Activated T-cell treated with anti-CD3 and anti-CD28 coated beads, Interleukin-2, amount 50 U/mL, for 24 hours (primary cell): ENCODE results near the gene ZNF79.

ENCODE experiments used
- DNase-seq: peaks from one replicate; pipeline ENCODE4 v3.0.0-alpha.2; 2020
- H3K27ac Mint-ChIP-seq: 2 replicates; pipeline ENCODE4 v1.8.0; 2020; ENCODE audit warnings: mild to moderate bottlenecking, mixed read lengths
- H3K27me3 Mint-ChIP-seq: 2 replicates; pipeline ENCODE4 v1.8.0; 2020; ENCODE audit warnings: mixed read lengths
- H3K36me3 Mint-ChIP-seq: 2 replicates; pipeline ENCODE4 v1.8.0; 2020; ENCODE audit warnings: low read depth, mixed read lengths
- H3K4me1 Mint-ChIP-seq: 2 replicates; pipeline ENCODE4 v1.8.0; 2020; ENCODE audit warnings: low read depth, mixed read lengths
- H3K4me3 Mint-ChIP-seq: 2 replicates; pipeline ENCODE4 v1.8.0; 2020; ENCODE audit warnings: mild to moderate bottlenecking, moderate library complexity, mixed read lengths
- H3K9me3 Mint-ChIP-seq: 2 replicates; pipeline ENCODE4 v1.8.0; 2020; ENCODE audit warnings: mixed read lengths

ZNF79 gene

DNA sequence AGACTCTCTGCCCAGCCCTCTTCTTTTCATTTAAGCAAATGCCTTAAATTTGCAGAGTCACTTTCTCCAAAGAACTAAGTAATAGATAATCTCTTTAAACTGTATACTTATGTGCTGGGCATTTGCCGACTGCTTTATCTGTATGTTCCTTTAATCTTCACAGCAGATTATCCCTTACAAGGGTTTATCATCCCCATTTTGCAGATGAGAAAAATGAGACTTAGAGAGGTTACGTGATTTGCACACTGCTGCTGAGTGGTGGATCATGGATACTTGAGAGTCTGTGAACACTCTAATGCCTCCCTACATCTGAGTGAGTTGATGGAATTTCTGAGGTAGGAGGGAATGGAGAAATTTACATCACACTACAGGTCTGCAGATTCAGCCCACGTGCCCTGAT, 4.2 kb downstream of the ZNF79 start:
- no peak for DNase-seq
- Mint-ChIP-seq H3K9me3 (no peaks in the 10 kb centered on the region), H3K36me3 (peaks cover 90% of the 10 kb centered on the region), H3K27ac (peak overlapping the region; percentile 57), H3K4me3 (peak overlapping the region; percentile 48), H3K27me3 (no peaks in the 10 kb centered on the region), H3K4me1 (peaks cover 63% of the 10 kb centered on the region)

DNA sequence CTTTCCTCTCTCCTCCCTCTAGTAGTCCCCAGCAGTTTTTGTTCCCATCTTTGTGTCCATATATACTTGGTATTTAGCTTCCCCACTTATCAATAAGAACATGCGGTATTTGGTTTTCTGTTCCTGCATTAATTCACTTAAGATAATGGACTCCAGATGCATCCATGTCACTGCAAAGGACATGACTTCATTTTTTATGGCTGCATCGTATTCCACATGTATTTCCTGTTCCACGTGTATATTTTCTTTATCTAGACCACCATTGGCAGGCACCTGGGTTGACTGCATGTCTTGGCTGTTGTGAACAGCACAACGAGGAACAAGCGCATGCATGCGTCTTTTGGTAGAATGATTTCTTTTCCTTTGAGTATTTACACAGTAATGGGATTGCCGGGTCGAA, 6.2 kb downstream of the ZNF79 start:
- no peak overlapping the region for H3K4me3 Mint-ChIP-seq
- H3K4me1 Mint-ChIP-seq = peaks cover 51% of the 10 kb centered on the region
- H3K9me3 Mint-ChIP-seq = no peaks in the 10 kb centered on the region
- DNase-seq = no peak
- H3K27ac Mint-ChIP-seq = peak overlapping the region; percentile 1
- H3K27me3 Mint-ChIP-seq = no peaks in the 10 kb centered on the region
- H3K36me3 Mint-ChIP-seq = peaks cover 90% of the 10 kb centered on the region

DNA sequence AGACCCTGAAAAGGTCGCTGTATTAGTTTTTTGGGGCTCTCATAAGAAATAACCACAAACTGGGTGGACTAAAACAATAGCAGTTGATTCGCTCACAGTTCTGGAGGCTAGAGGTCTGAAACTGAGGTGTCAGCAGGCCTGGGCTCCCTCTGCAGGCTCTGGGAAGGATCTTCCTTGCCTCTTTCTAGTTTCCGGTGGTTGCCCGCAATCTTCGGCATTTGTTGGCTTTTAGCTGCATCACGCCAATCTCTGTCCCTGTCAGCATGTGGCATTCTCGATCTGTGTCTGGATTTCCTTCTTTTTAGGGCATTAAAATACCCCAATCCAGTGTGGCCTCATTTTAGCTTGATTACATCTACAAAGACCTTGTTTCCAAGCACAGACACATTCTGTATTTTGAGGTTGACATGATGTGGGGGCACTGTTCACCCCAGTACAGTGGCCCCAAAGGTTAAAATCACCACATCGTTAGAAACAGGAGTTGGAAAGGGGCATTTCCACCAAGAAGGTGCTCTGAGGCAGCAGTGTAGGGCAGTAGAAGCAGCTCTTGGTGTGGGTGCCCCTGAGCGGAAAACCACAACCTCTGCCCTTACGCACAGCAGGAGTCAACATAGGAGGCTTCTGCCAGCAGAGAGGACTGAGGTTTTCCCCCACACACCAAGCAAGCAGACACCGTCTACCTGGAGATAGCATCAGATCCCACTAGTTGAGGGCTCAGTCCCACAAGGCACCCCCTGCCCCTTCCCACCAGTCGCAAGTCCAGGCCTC, 13.5 kb downstream of the ZNF79 start:
- Mint-ChIP-seq H3K4me3 (no peak overlapping the region), H3K27me3 (no peaks in the 10 kb centered on the region), H3K4me1 (peaks cover 22% of the 10 kb centered on the region), H3K27ac (peak overlapping the region; percentile 69), H3K36me3 (peaks cover 96% of the 10 kb centered on the region), H3K9me3 (no peaks in the 10 kb centered on the region)
- DNase-seq = no peak

DNA sequence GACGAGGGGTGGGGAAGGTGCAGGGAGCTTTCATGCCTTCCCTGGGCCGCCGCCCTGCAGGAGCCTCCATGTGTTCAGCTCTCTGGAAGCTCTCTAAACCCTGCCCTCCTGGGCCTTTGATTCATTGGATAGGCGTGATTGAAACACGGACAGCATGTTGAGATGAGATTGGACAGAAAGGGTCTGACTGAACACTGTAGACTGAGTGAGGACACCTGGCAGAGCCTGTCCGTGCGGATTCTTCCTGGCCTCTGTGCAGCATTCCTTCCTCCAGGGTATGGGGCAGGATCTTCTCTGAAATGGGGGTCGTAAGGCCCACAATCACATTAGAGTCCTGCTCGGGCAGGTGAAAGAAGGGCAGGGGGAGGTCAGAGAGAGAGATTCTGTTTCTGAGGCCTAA, 14.2 kb downstream of the ZNF79 start:
- Mint-ChIP-seq H3K4me3 (no peak overlapping the region), H3K9me3 (no peaks in the 10 kb centered on the region), H3K27ac (peak overlapping the region; percentile 37), H3K4me1 (peaks cover 18% of the 10 kb centered on the region), H3K36me3 (peaks cover 97% of the 10 kb centered on the region), H3K27me3 (no peaks in the 10 kb centered on the region)
- no peak for DNase-seq

DNA sequence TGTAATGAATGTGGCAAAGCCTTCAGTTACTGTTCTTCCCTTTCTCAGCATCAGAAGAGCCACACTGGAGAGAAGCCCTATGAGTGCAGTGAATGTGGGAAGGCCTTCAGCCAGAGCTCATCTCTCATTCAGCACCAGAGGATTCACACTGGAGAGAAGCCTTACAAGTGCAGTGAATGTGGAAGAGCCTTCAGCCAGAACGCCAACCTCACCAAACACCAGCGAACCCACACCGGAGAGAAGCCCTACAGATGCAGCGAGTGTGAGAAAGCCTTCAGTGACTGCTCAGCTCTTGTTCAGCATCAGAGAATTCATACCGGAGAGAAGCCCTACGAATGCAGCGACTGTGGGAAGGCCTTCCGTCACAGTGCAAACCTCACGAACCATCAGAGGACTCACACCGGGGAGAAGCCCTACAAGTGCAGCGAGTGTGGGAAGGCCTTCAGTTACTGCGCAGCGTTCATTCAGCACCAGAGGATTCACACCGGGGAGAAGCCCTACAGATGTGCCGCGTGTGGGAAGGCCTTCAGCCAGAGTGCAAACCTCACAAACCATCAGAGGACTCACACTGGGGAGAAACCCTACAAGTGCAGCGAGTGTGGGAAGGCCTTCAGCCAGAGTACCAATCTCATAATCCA, 20.2 kb downstream of the ZNF79 start:
- Mint-ChIP-seq H3K27ac (peak overlapping the region; percentile 99), H3K4me3 (peak overlapping the region; percentile 8), H3K27me3 (no peaks in the 10 kb centered on the region), H3K36me3 (peaks cover 98% of the 10 kb centered on the region), H3K4me1 (peaks cover 38% of the 10 kb centered on the region), H3K9me3 (no peaks in the 10 kb centered on the region)
- peak; percentile 60 for DNase-seq

DNA sequence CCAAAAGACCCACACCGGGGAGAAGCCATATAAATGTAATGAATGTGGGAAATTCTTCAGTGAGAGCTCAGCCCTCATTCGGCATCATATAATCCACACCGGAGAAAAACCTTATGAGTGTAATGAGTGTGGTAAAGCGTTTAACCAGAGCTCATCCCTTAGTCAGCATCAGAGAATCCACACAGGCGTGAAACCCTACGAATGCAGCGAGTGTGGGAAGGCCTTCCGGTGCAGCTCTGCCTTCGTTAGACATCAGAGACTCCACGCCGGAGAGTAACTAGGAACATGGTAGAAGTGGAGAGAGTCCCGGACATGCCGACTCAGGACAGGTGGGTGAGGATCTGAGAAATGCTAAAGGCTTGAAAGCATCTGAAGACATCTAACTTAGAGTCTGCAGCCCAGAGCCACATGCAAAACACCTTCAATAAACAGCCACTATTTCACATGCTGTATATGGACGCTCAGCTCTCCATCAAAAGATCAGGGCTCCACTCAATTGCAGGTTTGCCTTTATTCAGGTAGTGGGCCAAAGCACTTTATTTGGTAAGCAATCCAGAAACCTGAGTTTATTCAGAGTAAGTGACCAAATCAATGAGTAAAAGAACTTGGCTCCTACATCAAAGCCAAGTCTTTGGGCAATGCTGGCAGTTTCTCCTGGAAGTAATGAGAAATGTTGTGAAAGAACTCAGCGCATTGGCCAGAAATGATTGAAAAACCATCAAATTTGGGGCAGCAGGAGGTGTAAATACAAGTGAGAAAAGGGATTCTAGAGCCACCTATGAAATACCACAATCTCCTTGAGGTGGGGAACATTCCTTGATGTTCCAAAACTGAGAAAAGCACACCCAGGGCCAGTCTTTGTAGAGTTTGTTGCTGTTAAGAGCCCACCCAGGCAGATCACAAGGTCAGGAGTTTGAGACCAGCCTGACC, 21.0 kb downstream of the ZNF79 start:
- H3K36me3 Mint-ChIP-seq = peaks cover 98% of the 10 kb centered on the region
- DNase-seq = peak; percentile 60
- no peaks in the 10 kb centered on the region for H3K9me3 Mint-ChIP-seq
- H3K27me3 Mint-ChIP-seq = no peaks in the 10 kb centered on the region
- peaks cover 41% of the 10 kb centered on the region for H3K4me1 Mint-ChIP-seq
- H3K4me3 Mint-ChIP-seq = peak overlapping the region; percentile 63
- H3K27ac Mint-ChIP-seq = peak overlapping the region; percentile 99

DNA sequence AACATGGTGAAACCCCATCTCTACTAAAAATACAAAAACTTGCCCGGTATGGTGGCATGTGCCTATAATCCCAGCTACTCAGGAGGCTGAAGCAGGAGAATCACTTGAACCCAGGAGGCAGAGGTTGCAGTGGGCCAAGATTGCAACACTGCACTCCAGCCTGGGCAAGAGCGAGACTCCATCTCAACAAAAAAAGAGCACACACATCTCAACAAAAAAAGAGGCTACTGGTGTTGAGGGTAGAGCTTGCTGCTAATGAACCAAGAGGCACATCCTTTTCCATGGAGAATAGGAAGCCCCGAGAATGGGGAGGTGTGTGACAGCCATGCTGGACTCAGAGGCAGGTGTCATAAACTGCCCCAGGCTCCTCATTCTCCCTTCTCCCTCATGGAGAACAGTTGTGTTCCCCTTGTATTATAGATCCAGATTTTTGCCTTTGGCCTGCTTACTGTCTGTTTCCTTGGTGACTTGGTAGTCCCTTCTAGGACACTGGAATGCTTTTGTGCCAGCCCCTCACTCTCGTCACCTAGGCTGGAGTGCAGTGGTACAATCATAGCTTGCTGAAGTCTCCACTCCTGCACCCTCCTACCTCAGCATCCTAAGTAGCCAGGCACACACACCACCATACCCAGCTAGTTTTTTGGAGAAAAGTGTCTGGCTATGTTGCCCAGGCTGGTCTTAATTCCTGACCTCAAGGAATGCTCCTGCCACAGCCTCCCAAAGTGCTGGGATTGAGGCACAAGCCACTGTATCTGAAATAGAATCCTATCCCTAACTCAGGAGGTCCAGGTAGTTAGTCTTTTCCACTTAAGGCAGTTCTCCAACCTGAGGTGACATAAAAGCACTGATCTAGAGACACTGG, 21.9 kb downstream of the ZNF79 start:
- Mint-ChIP-seq H3K36me3 (peaks cover 98% of the 10 kb centered on the region), H3K4me3 (peak overlapping the region; percentile 63), H3K9me3 (no peaks in the 10 kb centered on the region), H3K4me1 (peaks cover 42% of the 10 kb centered on the region), H3K27ac (peak overlapping the region; percentile 99), H3K27me3 (no peaks in the 10 kb centered on the region)
- peak; percentile 58 for DNase-seq

DNA sequence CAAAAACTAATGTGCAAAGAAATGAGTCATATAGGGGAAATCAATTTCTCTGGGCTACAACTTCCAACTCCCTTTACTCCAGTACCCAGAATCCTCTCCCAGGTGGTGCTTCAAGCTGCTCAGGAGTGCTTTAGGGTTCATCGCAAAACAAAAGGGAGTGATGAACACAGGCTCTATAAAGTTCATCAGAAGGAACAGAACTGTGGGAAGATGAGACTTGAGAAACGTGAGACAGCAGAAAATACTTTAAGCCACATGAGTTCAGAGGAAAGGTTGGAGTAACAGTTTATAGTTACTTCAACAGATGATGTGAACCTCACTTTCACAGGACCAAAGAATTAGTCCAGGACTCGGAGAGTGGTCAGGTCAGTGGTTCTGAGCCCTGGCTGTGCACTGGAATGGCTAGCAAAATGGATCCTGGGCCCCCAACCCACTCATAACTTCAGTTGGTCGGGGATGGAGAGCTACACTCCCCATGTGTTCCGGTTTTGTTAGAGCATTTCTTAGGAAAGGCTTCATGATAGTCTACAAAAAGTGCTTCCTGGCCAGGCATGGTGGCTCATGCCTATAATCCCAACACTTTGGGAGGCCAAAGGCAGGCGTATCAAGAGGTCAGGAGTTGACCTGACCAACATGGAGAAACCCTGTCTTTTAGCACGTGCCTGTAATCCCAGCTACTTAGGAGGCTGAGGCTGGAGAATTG, 22.7 kb downstream of the ZNF79 start:
- no peak for DNase-seq
- Mint-ChIP-seq H3K9me3 (no peaks in the 10 kb centered on the region), H3K4me3 (peak overlapping the region; percentile 98), H3K27me3 (no peaks in the 10 kb centered on the region), H3K27ac (peak overlapping the region; percentile 99), H3K4me1 (peaks cover 44% of the 10 kb centered on the region), H3K36me3 (peaks cover 99% of the 10 kb centered on the region)

DNA sequence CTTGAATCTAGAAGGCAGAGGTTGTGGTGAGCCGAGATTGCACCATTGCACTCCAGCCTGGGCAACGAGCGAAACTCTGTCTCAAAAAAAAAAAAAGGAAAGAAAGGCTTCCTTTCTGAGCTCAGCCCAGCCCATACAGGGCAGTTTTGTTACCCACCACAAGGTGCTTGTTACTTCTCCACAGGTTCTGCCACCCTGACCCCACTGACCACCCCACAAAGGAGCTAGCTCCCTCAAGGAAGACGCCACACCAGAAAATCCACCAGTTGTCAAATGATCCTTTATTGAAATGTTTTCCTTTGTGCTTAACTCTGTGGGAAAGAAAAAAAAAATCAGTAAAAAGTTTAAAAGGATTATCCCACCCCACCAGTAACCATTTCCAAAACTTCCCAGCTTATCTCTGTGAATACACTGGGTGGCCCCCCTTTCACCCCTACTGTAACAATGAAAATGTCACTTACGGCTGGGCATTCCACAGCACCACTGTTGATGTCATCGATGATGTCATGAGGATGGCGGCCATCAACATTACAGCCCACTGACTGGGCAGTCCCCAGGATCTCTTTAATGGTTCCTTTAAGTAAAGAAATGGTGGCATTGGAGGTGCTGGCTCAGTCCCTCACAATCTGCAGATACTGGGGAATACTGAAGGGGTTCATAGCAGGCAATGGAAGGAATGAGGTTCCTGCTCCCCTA, 23.4 kb downstream of the ZNF79 start:
- H3K27me3 Mint-ChIP-seq = no peaks in the 10 kb centered on the region
- no peak for DNase-seq
- peaks cover 47% of the 10 kb centered on the region for H3K4me1 Mint-ChIP-seq
- peak overlapping the region; percentile 98 for H3K4me3 Mint-ChIP-seq
- H3K36me3 Mint-ChIP-seq = peaks cover 96% of the 10 kb centered on the region
- no peaks in the 10 kb centered on the region for H3K9me3 Mint-ChIP-seq
- H3K27ac Mint-ChIP-seq = peak overlapping the region; percentile 99

DNA sequence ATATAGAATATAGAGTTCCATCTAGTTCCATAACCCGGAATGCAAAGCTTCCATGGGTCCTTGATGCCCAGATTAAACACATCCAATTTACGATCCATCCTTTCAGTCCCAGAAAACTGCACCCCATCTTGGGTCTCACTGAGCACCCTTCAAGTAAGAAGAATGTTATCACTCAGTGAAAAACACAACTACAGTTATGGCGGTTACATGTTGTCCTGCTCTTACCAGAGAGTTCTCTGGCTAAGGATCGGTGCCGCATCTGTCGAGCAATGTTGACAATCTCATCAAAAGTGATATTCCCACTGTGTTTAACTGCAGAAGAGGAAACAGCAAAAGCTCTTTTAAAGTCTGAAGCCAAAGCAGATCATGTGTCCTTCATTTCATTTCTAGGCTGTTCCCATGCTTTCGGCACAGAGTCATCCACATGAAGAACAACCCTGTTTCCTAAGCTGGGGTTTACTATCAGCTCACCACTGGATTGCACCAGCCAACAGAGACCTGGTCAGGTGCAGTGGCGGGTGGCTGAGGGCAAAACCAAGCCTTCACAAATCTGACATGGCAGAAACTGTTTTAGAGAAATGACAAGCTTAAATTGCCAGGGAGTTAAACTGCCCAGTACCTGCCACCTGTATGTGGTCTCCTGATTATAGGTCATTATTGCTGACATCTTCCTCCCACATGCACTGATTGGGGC, 24.1 kb downstream of the ZNF79 start:
- Mint-ChIP-seq H3K9me3 (no peaks in the 10 kb centered on the region), H3K36me3 (peaks cover 90% of the 10 kb centered on the region), H3K4me1 (peaks cover 49% of the 10 kb centered on the region), H3K27me3 (no peaks in the 10 kb centered on the region), H3K27ac (peak overlapping the region; percentile 99), H3K4me3 (peak overlapping the region; percentile 98)
- DNase-seq = no peak

DNA sequence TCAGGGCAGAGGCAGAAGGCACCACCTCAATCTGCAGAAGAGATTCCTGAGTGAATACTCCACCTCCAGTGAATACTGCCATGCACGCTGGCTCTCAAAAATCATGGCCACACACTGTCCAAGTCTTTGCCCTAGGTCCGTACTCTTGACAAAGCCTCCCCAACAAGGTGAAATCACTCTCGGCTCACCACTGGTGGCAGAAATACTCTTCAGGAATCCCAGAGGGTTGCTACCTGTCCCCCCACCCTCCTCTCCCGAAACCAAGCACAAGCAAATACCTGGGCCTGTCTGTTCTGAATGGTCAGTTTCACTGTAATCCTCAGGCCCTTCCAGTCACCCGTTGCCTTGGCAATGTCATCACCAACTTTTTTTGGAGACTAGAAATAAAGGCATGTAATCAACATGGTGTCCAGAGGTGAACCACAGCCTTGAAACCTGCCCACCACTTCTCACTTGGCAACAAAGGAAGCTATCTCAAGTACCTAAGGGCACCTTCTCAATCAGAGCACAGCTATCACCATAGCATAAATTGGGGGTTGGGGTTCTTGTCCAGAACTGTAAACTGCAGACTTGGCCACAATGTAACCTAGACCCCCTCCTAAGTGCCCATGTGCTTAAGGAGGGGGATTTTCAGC, 25.3 kb downstream of the ZNF79 start:
- Mint-ChIP-seq H3K36me3 (peaks cover 89% of the 10 kb centered on the region), H3K4me3 (peak overlapping the region; percentile 98), H3K27me3 (no peaks in the 10 kb centered on the region), H3K27ac (peak overlapping the region; percentile 99), H3K9me3 (no peaks in the 10 kb centered on the region), H3K4me1 (peaks cover 46% of the 10 kb centered on the region)
- DNase-seq = peak; percentile 52

DNA sequence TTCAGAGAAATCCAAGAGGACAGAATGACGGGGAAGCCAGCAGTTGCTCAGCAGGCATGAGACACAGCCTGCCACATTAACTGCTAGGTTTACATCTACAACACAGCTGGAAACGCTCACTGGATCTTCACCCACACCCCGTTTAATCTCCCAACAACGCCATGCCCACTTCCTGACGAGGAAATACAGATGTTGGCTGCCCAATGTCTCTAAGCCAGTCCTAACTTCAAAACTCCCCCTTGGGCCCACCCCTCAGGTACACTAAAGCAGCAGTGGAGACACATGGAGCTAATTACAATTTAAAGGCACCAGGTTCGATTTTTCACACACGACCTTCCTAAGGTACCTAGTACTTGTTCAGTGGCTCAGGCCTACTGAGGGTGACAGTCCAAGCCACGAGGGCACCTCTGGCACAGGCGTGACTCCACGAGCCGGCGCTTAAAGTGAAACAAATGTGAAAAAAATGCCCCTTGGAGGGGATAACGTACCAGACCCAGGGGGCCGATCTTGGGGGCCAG, 26.1 kb downstream of the ZNF79 start:
- Mint-ChIP-seq H3K36me3 (peaks cover 88% of the 10 kb centered on the region), H3K27me3 (no peaks in the 10 kb centered on the region), H3K27ac (peak overlapping the region; percentile 99), H3K4me3 (peak overlapping the region; percentile 98), H3K9me3 (no peaks in the 10 kb centered on the region), H3K4me1 (peaks cover 41% of the 10 kb centered on the region)
- no peak for DNase-seq
